Spleen (tissue), 11 donors: ENCODE results near the gene COQ6. TPM values are rescaled to one million over a fixed set of nuclear protein-coding genes. Genes with fewer than 3 reads are reported as not detected.

Source experiments
- DNase-seq: peaks from one replicate; pipeline ENCODE4 v3.0.0-alpha.2; 2020
- H3K27ac ChIP-seq, 8 donors: fragments of 200-600 bp; sonication (generic) in 7 of 8; 1 replicate in 4 of 8; 2 replicates in 4 of 8; pipeline versions ENCODE4 v1.5.0 to v1.8.0; 2016 to 2021; ENCODE audit warnings: inconsistent platforms in 4 of 8, mild to moderate bottlenecking in 4 of 8, moderate library complexity in 1 of 8
- H3K27me3 ChIP-seq, 7 donors: fragments of 200-600 bp; sonication (generic) in 6 of 7; replicated peaks in 1 of 7; 1 replicate in 4 of 7; 2 replicates in 3 of 7; pipeline versions ENCODE4 v1.5.0 to v1.8.0; 2016 to 2021; ENCODE audit warnings: inconsistent platforms in 3 of 7, mild to moderate bottlenecking in 1 of 7
- H3K36me3 ChIP-seq, 6 donors: fragments of 200-600 bp; sonication (generic) in 5 of 6; 1 replicate in 4 of 6; 2 replicates in 2 of 6; pipeline versions ENCODE4 v1.5.0 to v1.8.0; 2016 to 2021; ENCODE audit warnings: inconsistent platforms in 2 of 6
- H3K4me1 ChIP-seq, 6 donors: fragments of 200-600 bp; sonication (generic) in 5 of 6; 1 replicate in 3 of 6; 2 replicates in 3 of 6; pipeline versions ENCODE4 v1.5.0 to v1.8.0; 2016 to 2021; ENCODE audit warnings: inconsistent platforms in 3 of 6
- H3K4me3 ChIP-seq, 8 donors: fragments of 200-600 bp; sonication (generic) in 7 of 8; 1 replicate in 4 of 8; 2 replicates in 4 of 8; pipeline versions ENCODE4 v1.5.0 to v1.8.0; 2016 to 2021; ENCODE audit warnings: inconsistent platforms in 4 of 8, mild to moderate bottlenecking in 4 of 8, moderate library complexity in 2 of 8
- H3K9me3 ChIP-seq, 8 donors: fragments of 200-600 bp; sonication (generic) in 7 of 8; 1 replicate in 4 of 8; 2 replicates in 4 of 8; pipeline versions ENCODE4 v1.5.0 to v1.8.0; 2016 to 2021; ENCODE audit warnings: inconsistent platforms in 4 of 8
- CTCF ChIP-seq, 11 experiments: fragments of 200-600 bp in 7 of 11; fragments of 450-650 bp in 4 of 11; sonication (generic) in 4 of 11; IDR thresholded peaks in 8 of 11; conservative IDR thresholded peaks in 3 of 11; 1 replicate in 7 of 11; 2 replicates in 4 of 11; pipeline versions ENCODE4 v1.4.0 to v1.8.0; 2016 to 2021; ENCODE audit warnings: antibody characterized with exemption in 11 of 11, inconsistent platforms in 4 of 11, mild to moderate bottlenecking in 1 of 11
- POLR2A ChIP-seq, 3 donors: fragments of 450-650 bp; IDR thresholded peaks; one replicate each; pipeline ENCODE4 v1.5.1; 2017; ENCODE audit warnings: antibody characterized with exemption in 3 of 3, mild to moderate bottlenecking in 1 of 3
- POLR2AphosphoS5 ChIP-seq, 3 donors: sonication (generic); formaldehyde crosslinking; IDR thresholded peaks; one replicate each; pipeline ENCODE4 v1.5.1; 2017; ENCODE audit warnings: antibody characterized with exemption in 3 of 3
- WGBS, 5 donors: extraction: QIAGEN DNeasy Blood & Tissue Kit in 3 of 5; methylation state at CpG; one replicate each; pipeline versions ENCODE4 v1.1.5 to v1.1.7; 2013 to 2018; 5-methylcytosine and 5-hydroxymethylcytosine counted together
- intact Hi-C: fragments of 100-400 bp; cut with DNase I; formaldehyde crosslinking; loops from one replicate; pipeline ENCODE4 v1.15.0; 2023; ENCODE audit warnings: low total_unique reads
- polyA plus RNA-seq, 3 donors: library from polyadenylated mRNA; stranded (reverse); fragments of 200-250 nt; gene quantifications; one replicate each; pipeline ENCODE4 v1.2.1, GENCODE V29; 2013
- total RNA-seq, 7 donors: library from RNA; depleted of rRNA in 3 of 7; stranded (reverse); fragments of >200 nt in 3 of 7; fragmentation: NEBNext Ultra II Directional in 4 of 7; extraction: Animal tissue kit (Norgen Biotek cat#: 25700) in 4 of 7; gene quantifications; one replicate each; pipeline versions ENCODE4 v1.1.0 to v1.2.1, GENCODE V29; 2016 to 2021
- donor health status: healthy with polysubstance abuse.
- donor health status: DM: no; HTN: no; CAD: no; lungs with moderate emphysema.
- donor health status: DM: no; HTN: no; CAD: no.
- donor health status: Bipolar disorder and iron deficiency.
- donor health status: healthy.
- donor health status: DM: no; HTN: no; CAD: no.
- donor health status: DM: yes; HTN: yes; CAD: no.

The COQ6 gene
- total and polyA plus RNA-seq, 10 donors, result 15.1 to 35.4 (median 24.1) TPM

- H3K4me3 ChIP-seq, result no peak overlapping the region
- no peaks in the 10 kb centered on the region for H3K9me3 ChIP-seq
- no peaks in the 10 kb centered on the region for H3K27me3 ChIP-seq
- no peak for DNase-seq
- H3K4me1 ChIP-seq, result no peaks in the 10 kb centered on the region
- intact Hi-C loops, result no loop called here
- no peak for TF ChIP-seq POLR2AphosphoS5 (IDR thresholded peaks at IDR 0.05)
- TF ChIP-seq POLR2A (IDR thresholded peaks at IDR 0.05), result no peak
- TF ChIP-seq CTCF (IDR thresholded peaks at IDR 0.05 in 8 of 11, conservative IDR thresholded peaks at IDR 0.05 in 3 of 11), result no peak
- H3K27ac ChIP-seq, result no peak overlapping the region
- H3K36me3 ChIP-seq, result peaks cover 3 to 100% (median 97%) of the 10 kb centered on the region in 6 donors
These were observed 8.5 kb downstream of the COQ6 start for GRCh38 chr14:73958591-73958990.

GRCh38 chr14:73961192-73961591 is 11.1 kb downstream of the COQ6 start:
- intact Hi-C loops, result no loop called here
- Histone ChIP-seq H3K27me3 (no peaks in the 10 kb centered on the region), H3K9me3 (no peaks in the 10 kb centered on the region), H3K27ac (no peak overlapping the region), H3K4me3 (no peak overlapping the region), H3K36me3 (peaks cover 3 to 100% (median 80%) of the 10 kb centered on the region in 6 donors), H3K4me1 (no peaks in the 10 kb centered on the region)
- TF ChIP-seq POLR2A (IDR thresholded peaks at IDR 0.05), result no peak
- TF ChIP-seq POLR2AphosphoS5 (IDR thresholded peaks at IDR 0.05), result peak in 1 of 3 donors; percentile 22
- no peak for DNase-seq
- 88 to 94% (median 94%) methylated on average over 12 of the region's 12 CpGs for WGBS, 5 donors

- intact Hi-C loops, result no loop called here
- H3K27ac ChIP-seq, result no peak overlapping the region
- H3K9me3 ChIP-seq, result no peaks in the 10 kb centered on the region
- H3K4me3 ChIP-seq, result no peak overlapping the region
- no peak for DNase-seq
- H3K36me3 ChIP-seq, result peaks cover 0 to 98% (median 55%) of the 10 kb centered on the region in 6 donors
- H3K27me3 ChIP-seq, result no peaks in the 10 kb centered on the region
- TF ChIP-seq CTCF (IDR thresholded peaks at IDR 0.05 in 8 of 11, conservative IDR thresholded peaks at IDR 0.05 in 3 of 11) (no peak), POLR2A (IDR thresholded peaks at IDR 0.05) (no peak), POLR2AphosphoS5 (IDR thresholded peaks at IDR 0.05) (no peak)
- no peaks in the 10 kb centered on the region for H3K4me1 ChIP-seq
- WGBS, 5 donors, result 90 to 95% (median 95%) methylated on average over 4 of the region's 4 CpGs
These were observed 15.1 kb downstream of the COQ6 start for GRCh38 chr14:73965216-73965615.

DNA sequence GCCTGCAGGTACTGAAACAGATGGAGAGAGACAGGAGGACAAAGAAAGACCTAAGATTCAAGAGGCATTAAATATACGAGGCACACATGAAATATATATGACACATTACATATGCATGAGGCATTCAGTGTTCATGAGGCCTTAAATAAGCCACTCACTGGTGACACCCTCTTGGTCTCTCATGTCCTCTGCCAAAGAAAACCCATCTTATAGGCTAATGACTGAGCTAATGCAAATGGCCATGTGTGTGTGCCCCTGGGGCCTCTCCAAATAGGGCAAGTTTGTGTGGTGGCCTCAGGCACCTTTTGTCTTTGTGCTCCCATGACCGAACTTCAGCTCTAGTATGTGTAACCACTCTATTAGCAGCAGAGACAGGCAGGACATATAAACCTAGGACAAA is 18.8 kb downstream of the COQ6 start:
- no peak for DNase-seq
- intact Hi-C loops, result no loop called here
- peaks cover 0 to 98% (median 25%) of the 10 kb centered on the region in 6 donors for H3K36me3 ChIP-seq
- no peaks in the 10 kb centered on the region for H3K9me3 ChIP-seq
- no peaks in the 10 kb centered on the region for H3K27me3 ChIP-seq
- 67 to 97% (median 91%) methylated on average over 2 of the region's 2 CpGs for WGBS, 5 donors
- no peak overlapping the region for H3K27ac ChIP-seq
- TF ChIP-seq POLR2A (IDR thresholded peaks at IDR 0.05) (no peak), CTCF (IDR thresholded peaks at IDR 0.05 in 8 of 11, conservative IDR thresholded peaks at IDR 0.05 in 3 of 11) (no peak), POLR2AphosphoS5 (IDR thresholded peaks at IDR 0.05) (no peak)
- no peaks in the 10 kb centered on the region for H3K4me1 ChIP-seq
- H3K4me3 ChIP-seq, result no peak overlapping the region

DNA sequence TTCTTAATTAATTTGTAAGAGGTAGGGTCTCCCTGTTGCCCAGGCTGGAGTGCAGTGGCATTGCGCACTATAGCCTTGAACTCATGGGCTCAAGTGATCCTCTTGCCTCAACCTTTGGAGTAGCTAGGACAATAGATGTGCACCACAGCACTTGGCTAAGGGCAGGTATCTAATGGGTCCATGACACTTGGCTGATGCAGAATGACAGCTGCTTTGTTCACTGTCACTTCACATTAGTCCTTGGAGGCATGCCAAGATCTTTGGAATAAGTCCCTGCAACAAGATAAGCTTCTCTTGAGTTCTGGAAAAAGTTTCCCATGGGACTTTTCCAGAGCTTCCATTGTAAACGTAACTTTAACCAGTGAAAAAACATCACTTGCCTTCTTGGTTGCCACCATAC is 23.4 kb downstream of the COQ6 start:
- 71 to 93% (median 80%) methylated on average over 2 of the region's 2 CpGs for WGBS, 5 donors
- H3K4me1 ChIP-seq, result no peaks in the 10 kb centered on the region
- no peaks in the 10 kb centered on the region for H3K9me3 ChIP-seq
- H3K4me3 ChIP-seq, result no peak overlapping the region
- no peak overlapping the region for H3K27ac ChIP-seq
- H3K36me3 ChIP-seq, result peaks cover 0 to 93% (median 21%) of the 10 kb centered on the region in 6 donors
- DNase-seq, result no peak
- intact Hi-C loops, result no loop called here
- no peak for TF ChIP-seq CTCF (IDR thresholded peaks at IDR 0.05 in 8 of 11, conservative IDR thresholded peaks at IDR 0.05 in 3 of 11)
- no peak for TF ChIP-seq POLR2A (IDR thresholded peaks at IDR 0.05)
- TF ChIP-seq POLR2AphosphoS5 (IDR thresholded peaks at IDR 0.05), result no peak
- no peaks in the 10 kb centered on the region for H3K27me3 ChIP-seq
